CD4-positive, alpha-beta T cell treated with Interleukin-21 for 1 hour (primary cell): Measurements from ENCODE around the gene CTXN2.

Experiments
- DNase-seq: peaks from one replicate; pipeline ENCODE4 v3.0.0-alpha.2; 2020

CTXN2 gene

GRCh38 chr15:48225771-48226170 is 34.3 kb downstream of the CTXN2 start:
- DNase-seq, result no peak

- no peak for DNase-seq
Observed at GRCh38 chr15:48230498-48230897, 39.0 kb downstream of the CTXN2 start.

GRCh38 chr15:48233246-48233645 is 41.8 kb downstream of the CTXN2 start:
- no peak for DNase-seq

- no peak for DNase-seq
Observed at GRCh38 chr15:48239334-48239733, 47.9 kb downstream of the CTXN2 start.

DNA sequence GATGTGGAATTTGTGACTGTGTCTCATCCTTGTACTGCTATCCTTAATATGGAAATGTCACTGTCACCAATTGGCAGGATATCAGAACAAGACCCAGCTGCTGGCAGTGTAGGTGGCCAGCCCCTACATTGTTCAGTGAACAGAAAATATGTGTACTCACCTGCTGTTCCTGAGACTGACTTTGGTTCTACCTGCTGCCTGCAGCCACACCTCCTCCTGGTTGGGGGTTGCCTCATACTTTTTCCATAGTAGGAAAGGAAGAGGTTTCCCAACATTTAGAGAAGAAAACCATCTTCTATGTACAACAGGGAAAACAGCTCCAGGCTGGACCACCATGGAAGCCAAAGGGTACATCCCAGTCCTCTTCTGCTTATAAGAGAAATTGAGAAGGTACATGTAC is 50.5 kb downstream of the CTXN2 start:
- DNase-seq, result no peak

DNA sequence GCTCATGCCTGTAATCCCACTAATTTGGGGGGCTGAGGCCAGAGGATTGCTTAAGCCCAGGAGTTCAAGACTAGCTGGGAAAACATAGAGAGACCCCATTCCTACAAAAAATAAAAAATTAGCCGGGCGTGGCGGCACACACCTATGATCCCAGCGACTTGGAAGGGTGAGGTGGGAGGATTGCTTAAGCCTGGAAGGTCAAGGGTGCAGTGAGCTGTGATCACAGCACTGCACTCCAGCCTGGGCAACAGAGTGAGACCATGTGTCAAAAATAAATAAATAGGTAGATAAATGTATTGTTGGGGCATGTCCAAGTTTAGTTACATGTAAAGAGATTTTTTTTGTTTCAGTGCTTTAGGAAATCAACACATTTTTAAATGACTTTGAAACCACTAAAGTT is 51.1 kb downstream of the CTXN2 start:
- DNase-seq, result no peak

DNA sequence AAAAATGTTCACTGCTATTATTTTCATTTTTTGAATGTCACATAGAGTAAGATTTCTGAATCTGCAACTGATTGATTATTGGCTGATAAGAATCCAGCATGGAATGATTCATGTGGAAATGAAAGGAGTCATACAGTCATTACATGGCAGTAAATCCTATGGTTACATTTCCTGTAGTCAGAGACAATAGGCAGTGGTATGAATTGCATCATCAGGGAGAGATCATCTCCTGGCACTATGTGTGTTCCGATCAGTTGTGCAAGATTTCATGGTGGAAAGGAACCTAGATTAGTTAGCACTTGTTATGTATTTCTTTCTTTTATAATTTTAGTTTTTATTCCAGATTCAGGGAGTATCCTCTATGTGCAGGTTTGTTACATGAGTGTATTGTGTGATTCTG is 53.5 kb downstream of the CTXN2 start:
- DNase-seq, result no peak

- no peak for DNase-seq
Observed at GRCh38 chr15:48248414-48248813, 56.9 kb downstream of the CTXN2 start.

GRCh38 chr15:48250640-48251076 is 59.2 kb downstream of the CTXN2 start:
- peak; percentile 27 for DNase-seq

DNA sequence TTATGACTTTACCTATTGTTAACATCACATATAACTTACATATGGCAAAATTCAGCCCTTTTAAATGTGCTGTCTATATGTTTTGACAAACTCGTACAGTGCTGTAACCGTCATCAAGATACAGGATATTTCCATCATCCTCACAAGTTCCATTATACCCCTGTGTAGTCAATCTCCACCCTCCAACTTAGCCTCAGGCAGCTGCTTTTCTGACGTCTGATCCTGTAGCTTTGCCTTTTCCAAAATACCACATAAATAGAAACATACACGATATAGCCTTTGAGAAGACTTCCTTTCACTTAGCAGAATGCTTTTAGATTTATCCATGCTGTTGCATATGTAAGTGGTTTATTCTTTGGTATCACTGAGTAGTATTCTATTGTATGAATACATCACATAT is 61.7 kb downstream of the CTXN2 start:
- no peak for DNase-seq
